KMS-11 (cell line): ENCODE results near the gene LSM10.

Experiments used
- H2AFZ ChIP-seq: fragments of 200-600 bp; sonication (generic); 2 replicates; pipeline ENCODE4 v1.6.1; 2016; ENCODE audit warnings: antibody characterized with exemption, mixed run types, low read depth
- H3K27ac ChIP-seq: fragments of 200-600 bp; sonication (generic); 2 replicates; pipeline ENCODE4 v1.6.1; 2016; ENCODE audit warnings: mild to moderate bottlenecking, mixed run types
- H3K27me3 ChIP-seq: fragments of 200-600 bp; sonication (generic); 2 replicates; pipeline ENCODE4 v1.6.1; 2017; ENCODE audit warnings: mild to moderate bottlenecking, low read depth, mixed run types, moderate library complexity; ENCODE audit not compliant: insufficient read depth
- H3K36me3 ChIP-seq: fragments of 200-600 bp; sonication (generic); 2 replicates; pipeline ENCODE4 v1.6.1; 2017; ENCODE audit warnings: mild to moderate bottlenecking, mixed run types; ENCODE audit not compliant: insufficient read depth
- H3K4me1 ChIP-seq: fragments of 200-600 bp; sonication (generic); 2 replicates; pipeline ENCODE4 v1.6.1; 2016; ENCODE audit warnings: mild to moderate bottlenecking, low read depth, mixed run types; ENCODE audit not compliant: poor library complexity, severe bottlenecking
- H3K4me2 ChIP-seq: fragments of 200-600 bp; sonication (generic); 2 replicates; pipeline ENCODE4 v1.7.0; 2016; ENCODE audit warnings: mild to moderate bottlenecking, mixed run types
- H3K4me3 ChIP-seq: fragments of 200-600 bp; sonication (generic); IDR thresholded peaks from 2 replicates; pipeline ENCODE4 v1.6.1; 2017; ENCODE audit warnings: low read depth, low read length, mixed read lengths; ENCODE audit not compliant: insufficient read depth
- H3K79me2 ChIP-seq: fragments of 200-600 bp; sonication (generic); 2 replicates; pipeline ENCODE4 v1.6.1; 2016; ENCODE audit warnings: low read depth, mixed run types; ENCODE audit not compliant: insufficient read depth
- H3K9ac ChIP-seq: fragments of 200-600 bp; sonication (generic); 2 replicates; pipeline ENCODE4 v1.6.1; 2016; ENCODE audit warnings: mild to moderate bottlenecking, mixed run types
- H4K20me1 ChIP-seq: fragments of 200-600 bp; sonication (generic); 2 replicates; pipeline ENCODE4 v1.6.1; 2016; ENCODE audit warnings: mild to moderate bottlenecking, mixed run types; ENCODE audit not compliant: insufficient read depth
- CTCF ChIP-seq: fragments of 200-600 bp; sonication (generic); conservative IDR thresholded peaks from 2 replicates; pipeline ENCODE4 v1.6.1; 2017; ENCODE audit warnings: low read depth, mild to moderate bottlenecking, antibody characterized with exemption, low read length, moderate library complexity, mixed read lengths

LSM10 gene

GRCh38 chr1:36397378-36398230, at the start of gene LSM10:
TSS of gene LSM10 (minus strand) at chr1:36397908. CDS start at chr1:36394129, 3,779 bp downstream.
- Histone ChIP-seq H2AFZ (peak within 1 kb of the TSS; percentile 68), H3K9ac (peak within 1 kb of the TSS; percentile 61), H3K79me2 (peaks cover 10% of the 10 kb centered on the region; the same call in 1 of the 2 replicates), H3K27me3 (no peaks in the 10 kb centered on the region), H3K27ac (peak within 1 kb of the TSS; percentile 61), H3K36me3 (no peaks in the 10 kb centered on the region), H3K4me1 (peaks cover 17% of the 10 kb centered on the region), H3K4me3 (peak within 1 kb of the TSS; percentile 60), H3K4me2 (peak within 1 kb of the TSS; percentile 88), H4K20me1 (no peaks in the 10 kb centered on the region)
- TF ChIP-seq CTCF, result no peak

- H3K4me1 ChIP-seq, result peaks cover 3% of the 10 kb centered on the region
- H3K27me3 ChIP-seq, result no peaks in the 10 kb centered on the region
- no peak overlapping the region for H2AFZ ChIP-seq
- H3K4me3 ChIP-seq, result no peak overlapping the region
- no peaks in the 10 kb centered on the region for H3K36me3 ChIP-seq
- H3K9ac ChIP-seq, result no peak overlapping the region
- no peak overlapping the region for H3K27ac ChIP-seq
- H3K4me2 ChIP-seq, result no peak overlapping the region
- no peak for TF ChIP-seq CTCF
- no peaks in the 10 kb centered on the region for H4K20me1 ChIP-seq
- no peaks in the 10 kb centered on the region for H3K79me2 ChIP-seq
Observed at GRCh38 chr1:36447450-36447849, 49.7 kb upstream of the LSM10 start.

- Histone ChIP-seq H3K36me3 (no peaks in the 10 kb centered on the region), H3K4me1 (peaks cover 3% of the 10 kb centered on the region), H3K4me3 (no peak overlapping the region), H3K9ac (no peak overlapping the region), H3K27ac (no peak overlapping the region), H3K4me2 (no peak overlapping the region), H3K27me3 (no peaks in the 10 kb centered on the region), H4K20me1 (no peaks in the 10 kb centered on the region), H2AFZ (no peak overlapping the region), H3K79me2 (no peaks in the 10 kb centered on the region)
- TF ChIP-seq CTCF, result no peak
Observed at GRCh38 chr1:36446746-36447145, 49.0 kb upstream of the LSM10 start.

GRCh38 chr1:36446271-36446670, 48.6 kb upstream of the LSM10 start:
- H3K4me3 ChIP-seq, result no peak overlapping the region
- no peak overlapping the region for H3K9ac ChIP-seq
- H3K79me2 ChIP-seq, result no peaks in the 10 kb centered on the region
- H3K4me1 ChIP-seq, result peaks cover 3% of the 10 kb centered on the region
- no peak overlapping the region for H2AFZ ChIP-seq
- H3K4me2 ChIP-seq, result no peak overlapping the region
- H3K27me3 ChIP-seq, result no peaks in the 10 kb centered on the region
- H3K36me3 ChIP-seq, result no peaks in the 10 kb centered on the region
- no peak for TF ChIP-seq CTCF
- no peak overlapping the region for H3K27ac ChIP-seq
- no peaks in the 10 kb centered on the region for H4K20me1 ChIP-seq
